Trophoblast cell (in vitro differentiated cells and primary cell): ENCODE results near the gene SAA2.
"Not testable (repeated sequence)": the region's sequence is repeated elsewhere in the genome, so short reads cannot be mapped to it uniquely, and the experiment has no call there.

Experiments
- DNase-seq, 2 donors: peaks; one replicate each; pipeline ENCODE4 v3.0.0-alpha.2; 2016
- H2AFZ ChIP-seq: 2 replicates; pipeline ENCODE4 v1.6.1; 2013; ENCODE audit warnings: low read length, moderate library complexity, mild to moderate bottlenecking; ENCODE audit not compliant: insufficient read depth, poor library complexity
- H2AK5ac ChIP-seq: 2 replicates; pipeline ENCODE4 v1.6.1; 2013; ENCODE audit warnings: mild to moderate bottlenecking, low read length
- H2BK120ac ChIP-seq: 2 replicates; pipeline ENCODE4 v1.6.1; 2013; ENCODE audit warnings: low read length, mild to moderate bottlenecking, moderate library complexity; ENCODE audit not compliant: insufficient read depth, poor library complexity
- H2BK12ac ChIP-seq: 2 replicates; pipeline ENCODE4 v1.6.1; 2013; ENCODE audit warnings: mild to moderate bottlenecking, low read length, moderate library complexity
- H2BK5ac ChIP-seq: 2 replicates; pipeline ENCODE4 v1.6.1; 2013; ENCODE audit warnings: low read length, low read depth, moderate library complexity, mild to moderate bottlenecking; ENCODE audit not compliant: poor library complexity
- H3K14ac ChIP-seq: 2 replicates; pipeline ENCODE4 v1.6.1; 2013; ENCODE audit warnings: mild to moderate bottlenecking, low read length
- H3K18ac ChIP-seq: 2 replicates; pipeline ENCODE4 v1.6.1; 2013; ENCODE audit warnings: mild to moderate bottlenecking, low read length
- H3K23ac ChIP-seq: 2 replicates; pipeline ENCODE4 v1.6.1; 2013; ENCODE audit warnings: low read length
- H3K27ac ChIP-seq: 2 replicates; pipeline ENCODE4 v1.5.1; 2013; ENCODE audit warnings: low read depth, mild to moderate bottlenecking, inconsistent platforms, low read length, moderate library complexity
- H3K27me3 ChIP-seq: 2 replicates; pipeline ENCODE4 v1.6.1; 2013; ENCODE audit warnings: inconsistent platforms, mild to moderate bottlenecking, low read length, moderate library complexity; ENCODE audit not compliant: insufficient read depth
- H3K36me3 ChIP-seq, 2 experiments: 1 replicate in 1 of 2; 2 replicates in 1 of 2; pipeline ENCODE4 v1.6.1; 2013; ENCODE audit warnings: low read length in 2 of 2, mild to moderate bottlenecking in 2 of 2, moderate library complexity in 1 of 2; ENCODE audit not compliant: insufficient read depth in 2 of 2, control insufficient read depth in 1 of 2
- H3K4ac ChIP-seq: 2 replicates; pipeline ENCODE4 v1.6.1; 2013; ENCODE audit warnings: low read depth, mild to moderate bottlenecking, low read length, moderate library complexity
- H3K4me1 ChIP-seq, 2 experiments: 1 replicate in 1 of 2; 2 replicates in 1 of 2; pipeline ENCODE4 v1.6.1; 2013; ENCODE audit warnings: low read length in 2 of 2, mild to moderate bottlenecking in 2 of 2, moderate library complexity in 1 of 2; ENCODE audit not compliant: insufficient read depth in 2 of 2, control insufficient read depth in 1 of 2
- H3K4me2 ChIP-seq: 2 replicates; pipeline ENCODE4 v1.6.1; 2013; ENCODE audit warnings: inconsistent platforms, mild to moderate bottlenecking, low read length, moderate library complexity
- H3K4me3 ChIP-seq: 2 replicates; pipeline ENCODE4 v1.5.1; 2013; ENCODE audit warnings: mild to moderate bottlenecking, low read depth, low read length, inconsistent platforms
- H3K79me1 ChIP-seq: one replicate; pipeline ENCODE4 v1.6.1; 2013; ENCODE audit warnings: low read length
- H3K79me2 ChIP-seq: 2 replicates; pipeline ENCODE4 v1.6.1; 2013; ENCODE audit warnings: low read length, mild to moderate bottlenecking; ENCODE audit not compliant: control insufficient read depth, insufficient read depth, poor library complexity
- H3K9ac ChIP-seq: 2 replicates; pipeline ENCODE4 v1.6.1; 2013; ENCODE audit warnings: mild to moderate bottlenecking, low read length
- H3K9me3 ChIP-seq: 2 replicates; pipeline ENCODE4 v1.6.1; 2013; ENCODE audit warnings: low read depth, mild to moderate bottlenecking, control low read depth, inconsistent platforms, low read length; ENCODE audit not compliant: insufficient read depth
- H4K12ac ChIP-seq: 2 replicates; pipeline ENCODE4 v1.6.1; 2013; ENCODE audit warnings: low read depth, mild to moderate bottlenecking, low read length, moderate library complexity
- H4K8ac ChIP-seq: 2 replicates; pipeline ENCODE4 v1.6.1; 2013; ENCODE audit warnings: low read depth, mild to moderate bottlenecking, low read length, moderate library complexity
- H4K91ac ChIP-seq: one replicate; pipeline ENCODE4 v1.6.1; 2013; ENCODE audit warnings: low read depth, mild to moderate bottlenecking, low read length, moderate library complexity
- WGBS: extraction: QIAGEN DNeasy Blood & Tissue Kit; methylation state at CpG from one replicate; pipeline ENCODE4 v1.1.7; 2013; ENCODE audit warnings: missing lambda C conversion rate; ENCODE audit not compliant: insufficient read length, insufficient coverage; ENCODE audit errors: extremely low coverage; 5-methylcytosine and 5-hydroxymethylcytosine counted together

SAA2 gene

DNA sequence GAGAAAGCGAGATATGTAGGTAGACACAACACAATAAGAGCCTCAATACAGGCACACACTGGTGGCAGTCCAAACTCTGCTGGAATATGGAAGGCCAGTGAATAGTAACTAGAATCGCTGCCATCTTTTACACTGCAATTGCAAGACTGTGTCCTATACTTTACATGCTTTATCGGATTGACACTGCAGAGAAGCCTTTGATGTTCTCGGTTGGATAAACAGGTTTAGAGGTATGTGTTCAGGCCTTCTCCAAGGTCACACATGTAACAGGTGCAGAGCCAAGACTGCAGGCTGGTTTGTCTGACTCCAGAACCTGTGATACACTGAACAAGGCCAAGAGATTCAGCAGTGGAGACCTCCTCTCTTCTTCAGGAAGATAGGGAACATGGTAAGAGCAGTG, 22.7 kb upstream of the SAA2 start:
- H4K91ac ChIP-seq = no peak overlapping the region
- no peaks in the 10 kb centered on the region for H3K36me3 ChIP-seq
- H3K18ac ChIP-seq = no peak overlapping the region
- no peak overlapping the region for H2BK12ac ChIP-seq
- DNase-seq = peak in 1 of 2 donors; percentile 14
- no peak overlapping the region for H4K12ac ChIP-seq
- no peak overlapping the region for H2BK5ac ChIP-seq
- H3K4me3 ChIP-seq = no peak overlapping the region
- H4K8ac ChIP-seq = no peak overlapping the region
- no peak overlapping the region for H2AFZ ChIP-seq
- no CpG with 5 or more reads among the region's 4 CpGs for WGBS
- no peaks in the 10 kb centered on the region for H3K27me3 ChIP-seq
- H3K27ac ChIP-seq = no peak overlapping the region
- H2BK120ac ChIP-seq = no peak overlapping the region
- H3K4me1 ChIP-seq = no peaks in the 10 kb centered on the region
- no peak overlapping the region for H3K4me2 ChIP-seq
- no peaks in the 10 kb centered on the region for H3K79me1 ChIP-seq
- no peak overlapping the region for H2AK5ac ChIP-seq
- no peaks in the 10 kb centered on the region for H3K9me3 ChIP-seq
- no peak overlapping the region for H3K14ac ChIP-seq
- H3K79me2 ChIP-seq = no peaks in the 10 kb centered on the region
- no peak overlapping the region for H3K9ac ChIP-seq
- H3K4ac ChIP-seq = no peak overlapping the region
- H3K23ac ChIP-seq = no peak overlapping the region

DNA sequence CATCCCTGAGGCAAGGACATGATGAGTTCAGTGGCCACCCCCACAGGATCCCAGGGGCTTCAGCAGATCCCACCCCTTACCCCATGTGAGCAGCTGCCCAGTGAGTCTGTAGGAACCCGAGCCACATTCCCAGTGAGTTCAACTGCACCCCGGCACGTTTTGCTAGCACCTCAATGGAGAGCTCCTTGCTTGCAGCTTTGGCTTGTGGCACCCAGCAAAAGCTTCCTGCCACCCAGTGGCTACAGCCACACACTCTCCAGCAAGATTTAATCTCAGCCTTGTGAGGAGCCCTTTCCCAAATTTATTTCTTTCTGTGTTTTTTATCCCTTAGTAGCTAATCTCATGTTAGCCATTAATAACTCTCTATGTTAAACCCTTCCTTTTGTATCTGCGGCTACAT, 21.6 kb upstream of the SAA2 start:
- H3K9ac ChIP-seq = no peak overlapping the region
- H3K23ac ChIP-seq = no peak overlapping the region
- no peak overlapping the region for H3K4ac ChIP-seq
- H3K9me3 ChIP-seq = no peaks in the 10 kb centered on the region
- no peaks in the 10 kb centered on the region for H3K27me3 ChIP-seq
- no peaks in the 10 kb centered on the region for H3K79me2 ChIP-seq
- no peak overlapping the region for H2BK12ac ChIP-seq
- H4K12ac ChIP-seq = no peak overlapping the region
- no peak overlapping the region for H2AK5ac ChIP-seq
- no peak overlapping the region for H3K4me3 ChIP-seq
- H2BK120ac ChIP-seq = no peak overlapping the region
- H3K4me2 ChIP-seq = no peak overlapping the region
- H2BK5ac ChIP-seq = no peak overlapping the region
- no peak overlapping the region for H4K8ac ChIP-seq
- no peak for DNase-seq
- H3K79me1 ChIP-seq = no peaks in the 10 kb centered on the region
- no peaks in the 10 kb centered on the region for H3K36me3 ChIP-seq
- no peak overlapping the region for H2AFZ ChIP-seq
- no peak overlapping the region for H3K14ac ChIP-seq
- H3K18ac ChIP-seq = no peak overlapping the region
- H3K27ac ChIP-seq = no peak overlapping the region
- H3K4me1 ChIP-seq = peaks cover 0 to 2% of the 10 kb centered on the region in 2 experiments
- H4K91ac ChIP-seq = no peak overlapping the region
- no CpG with 5 or more reads among the region's 4 CpGs for WGBS

DNA sequence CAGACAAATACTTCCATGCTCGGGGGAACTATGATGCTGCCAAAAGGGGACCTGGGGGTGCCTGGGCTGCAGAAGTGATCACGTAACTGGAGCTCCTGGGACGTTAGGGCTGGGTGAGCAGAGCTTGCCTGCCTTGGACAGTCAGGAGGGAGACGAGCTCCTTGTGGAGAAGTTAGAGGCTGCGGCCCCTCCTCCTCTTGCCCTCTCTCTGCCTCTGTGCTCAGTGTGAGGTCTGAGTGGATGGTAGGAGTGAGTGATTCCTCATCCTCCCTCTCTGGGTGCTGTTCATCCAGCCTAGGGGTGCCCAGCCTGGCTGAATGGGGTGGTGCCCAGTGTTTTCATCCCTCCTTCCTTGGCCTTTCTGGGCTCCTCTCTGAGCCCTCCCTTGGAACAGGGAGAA, 20.8 kb upstream of the SAA2 start:
- H3K4me2 ChIP-seq, DNase-seq, H4K91ac ChIP-seq, H4K8ac ChIP-seq, H3K9me3 ChIP-seq, H2AK5ac ChIP-seq, H2BK5ac ChIP-seq, H3K79me2 ChIP-seq, H3K4ac ChIP-seq, H2AFZ ChIP-seq, H2BK12ac ChIP-seq, H3K27me3 ChIP-seq, H3K27ac ChIP-seq, H2BK120ac ChIP-seq, H3K14ac ChIP-seq, H4K12ac ChIP-seq, H3K36me3 ChIP-seq, H3K9ac ChIP-seq, H3K23ac ChIP-seq, H3K4me1 ChIP-seq, H3K18ac ChIP-seq, H3K4me3 ChIP-seq, H3K79me1 ChIP-seq: not testable (repeated sequence)
- no CpG with 5 or more reads among the region's 5 CpGs for WGBS

DNA sequence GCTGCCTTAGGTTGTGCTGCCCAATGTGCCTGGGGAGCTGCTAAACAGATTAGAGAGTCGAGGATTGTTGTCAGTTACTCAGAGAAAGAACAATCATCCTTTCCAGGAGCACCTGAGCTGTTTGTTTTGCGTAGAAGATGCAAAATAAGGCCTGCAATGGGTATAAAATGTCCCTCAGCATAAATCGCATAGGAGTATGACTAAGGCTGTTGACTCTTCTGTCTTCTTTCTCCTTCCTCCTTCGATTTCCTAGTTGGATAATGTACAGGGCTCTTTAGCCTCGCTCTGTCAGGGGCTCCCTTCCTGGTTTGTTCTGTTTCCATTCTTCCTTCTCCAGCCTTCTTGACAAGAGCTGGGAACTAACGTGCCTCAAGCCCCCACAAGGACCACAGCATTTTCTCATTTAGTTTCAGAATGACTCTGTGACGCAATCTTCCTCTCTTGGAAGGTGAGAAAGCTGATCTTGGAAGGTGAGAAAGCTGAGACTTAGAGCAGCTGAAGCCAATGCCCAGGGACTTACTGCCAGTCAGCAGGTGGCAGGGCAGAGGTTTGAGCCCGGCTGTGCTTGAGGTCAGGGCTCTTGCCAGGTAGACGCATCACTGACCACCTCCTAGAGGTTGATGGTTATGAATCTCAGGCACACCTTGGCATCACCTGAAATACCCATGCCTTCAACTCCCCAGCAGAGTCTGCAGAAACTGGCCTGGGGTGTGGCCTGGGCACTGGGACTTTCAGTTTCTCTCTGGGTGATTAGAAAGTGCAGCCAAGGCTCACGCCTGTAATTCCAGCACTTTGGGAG, 19.1 kb upstream of the SAA2 start:
- WGBS = no CpG with 5 or more reads among the region's 10 CpGs
- not testable (repeated sequence) for H4K91ac ChIP-seq, H2BK12ac ChIP-seq

More for the DNA sequence above, 19.1 kb upstream of the SAA2 start:
- not testable (repeated sequence) for H3K9ac ChIP-seq, H3K27ac ChIP-seq, H3K27me3 ChIP-seq, H4K8ac ChIP-seq, H3K4ac ChIP-seq, H3K9me3 ChIP-seq, H3K36me3 ChIP-seq, H3K79me1 ChIP-seq, H3K18ac ChIP-seq, H3K23ac ChIP-seq, DNase-seq, H3K4me1 ChIP-seq, H3K14ac ChIP-seq, H3K4me3 ChIP-seq, H2AK5ac ChIP-seq, H3K4me2 ChIP-seq, H3K79me2 ChIP-seq, H4K12ac ChIP-seq, H2AFZ ChIP-seq, H2BK120ac ChIP-seq, H2BK5ac ChIP-seq
